DMS79 treated with DMSO at 0.1 percent for 48 hours (cell line): ENCODE data around the gene PRKCB.

Source experiments
- DNase-seq: peaks from one replicate; lab custom pipeline; 2025; lab: John Stamatoyannopoulos, UW

Gene PRKCB

DNA sequence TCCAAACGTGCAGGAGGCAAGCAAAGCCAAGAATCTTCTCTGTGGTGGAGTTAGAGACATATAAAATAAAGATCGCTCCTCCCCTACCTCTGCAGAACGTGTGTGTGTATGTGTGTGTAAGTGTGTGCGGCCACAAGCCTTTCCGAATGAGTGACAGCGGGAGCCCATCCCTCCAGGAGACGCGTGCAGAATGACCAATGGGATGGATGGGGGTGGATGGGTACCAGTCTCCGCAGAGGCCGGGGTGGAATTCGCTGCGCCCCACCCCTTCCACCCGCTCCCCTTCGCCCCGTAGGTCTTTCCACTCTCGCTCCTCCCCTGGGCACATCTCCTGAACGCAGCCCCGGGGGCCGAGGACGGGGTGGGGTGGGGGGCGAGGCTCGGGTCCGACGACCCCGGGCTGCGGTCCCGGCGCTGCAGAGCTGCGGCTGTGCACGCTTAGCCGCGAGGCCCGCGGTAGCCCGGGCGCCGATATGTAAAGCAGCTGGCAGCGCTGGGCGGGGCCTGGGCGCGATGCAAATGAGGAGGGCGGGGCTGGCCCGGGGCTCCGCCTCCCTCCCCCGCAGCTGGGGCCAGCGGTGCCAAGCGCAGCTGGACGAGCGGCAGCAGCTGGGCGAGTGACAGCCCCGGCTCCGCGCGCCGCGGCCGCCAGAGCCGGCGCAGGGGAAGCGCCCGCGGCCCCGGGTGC lies at the start of gene PRKCB:
PRKCB (plus strand) TSS at position 594 of the 688 bp plus-strand sequence.
- peak; percentile 35 for DNase-seq

DNA sequence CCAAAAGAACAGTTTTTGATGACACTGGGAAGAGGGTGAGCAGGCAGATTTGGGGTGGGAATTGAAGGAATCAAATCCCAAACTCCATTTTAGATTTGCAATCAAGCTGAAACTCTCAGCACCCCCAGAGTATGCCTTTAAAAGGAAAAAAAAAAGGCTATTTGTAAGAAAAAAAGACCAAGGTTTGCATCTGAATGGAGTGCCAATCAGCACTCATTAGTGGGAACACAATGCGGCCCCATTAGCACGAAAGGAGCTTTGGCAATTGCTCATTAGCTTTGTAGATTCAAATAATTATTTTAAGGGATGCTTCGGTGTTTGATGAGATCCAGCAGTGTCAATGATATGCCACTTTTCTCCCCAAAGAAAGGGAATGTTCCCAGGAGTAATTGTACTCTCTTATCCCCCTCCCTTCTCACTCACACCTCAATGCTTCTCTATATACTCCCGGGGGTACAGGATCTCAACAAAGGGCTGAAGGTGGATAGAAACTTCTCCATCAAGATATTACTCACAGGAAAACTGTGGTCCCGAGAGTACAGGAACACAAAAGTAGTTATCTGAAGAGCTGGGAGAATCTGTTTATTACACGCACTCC lies 48.7 kb upstream of the PRKCB start:
- no peak for DNase-seq

DNA sequence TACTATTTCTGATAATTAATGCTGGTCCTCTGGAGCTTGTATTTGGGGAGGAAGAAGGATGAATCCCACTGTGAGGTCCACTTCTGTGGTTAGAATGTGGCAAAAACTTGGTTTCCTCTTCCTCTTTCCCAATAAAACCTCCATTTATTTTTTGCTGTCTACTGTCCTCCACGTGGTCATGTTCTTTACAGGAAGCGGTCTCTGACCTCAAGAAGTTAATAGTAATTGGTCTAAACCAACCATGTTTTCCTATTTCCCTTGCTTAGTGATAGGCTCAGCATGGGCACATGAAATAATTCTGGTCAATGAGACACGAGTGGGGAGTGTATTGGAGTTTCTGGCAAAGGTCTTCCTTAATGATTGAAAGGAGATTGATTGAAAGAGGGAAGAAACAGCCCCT lies 47.1 kb upstream of the PRKCB start:
- DNase-seq = no peak

DNA sequence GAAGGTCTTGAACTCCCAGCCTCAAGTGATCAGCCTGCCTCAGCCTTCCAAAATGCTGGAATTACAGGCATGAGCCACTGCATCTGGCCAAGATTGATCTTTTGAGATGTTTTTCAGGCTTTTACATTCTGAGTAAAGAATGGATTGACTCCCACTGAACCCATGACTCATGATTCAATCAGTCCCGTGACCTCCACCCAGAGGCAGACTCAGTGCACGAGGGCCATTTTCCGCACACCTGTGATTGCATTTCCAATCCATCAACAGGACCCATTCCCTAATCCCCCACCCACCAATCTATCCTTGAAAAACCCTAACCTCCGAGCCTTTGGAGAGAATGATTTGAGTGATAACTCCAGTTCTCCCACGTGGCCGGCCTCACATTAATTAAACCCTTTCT lies 40.4 kb upstream of the PRKCB start:
- no peak for DNase-seq

DNA sequence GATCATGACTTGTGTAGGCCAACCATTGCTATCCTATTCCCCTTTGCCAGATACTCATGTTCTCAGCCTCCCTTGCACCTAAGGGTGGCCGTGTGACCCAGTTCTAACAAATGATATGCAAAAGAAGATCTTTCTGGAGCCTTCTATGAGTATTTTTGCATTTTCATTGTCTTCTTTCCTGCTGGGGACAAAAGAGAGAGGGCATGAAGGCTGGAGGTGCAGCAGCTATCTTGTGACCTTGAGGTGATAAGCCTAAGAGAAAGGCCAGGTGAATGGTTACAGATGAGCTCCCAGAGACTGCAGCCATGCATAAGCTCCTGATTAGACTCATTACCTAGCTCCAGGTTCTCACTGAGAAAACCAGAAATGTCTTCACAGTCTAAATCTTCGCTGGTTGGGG lies 38.8 kb upstream of the PRKCB start:
- no peak for DNase-seq

DNA sequence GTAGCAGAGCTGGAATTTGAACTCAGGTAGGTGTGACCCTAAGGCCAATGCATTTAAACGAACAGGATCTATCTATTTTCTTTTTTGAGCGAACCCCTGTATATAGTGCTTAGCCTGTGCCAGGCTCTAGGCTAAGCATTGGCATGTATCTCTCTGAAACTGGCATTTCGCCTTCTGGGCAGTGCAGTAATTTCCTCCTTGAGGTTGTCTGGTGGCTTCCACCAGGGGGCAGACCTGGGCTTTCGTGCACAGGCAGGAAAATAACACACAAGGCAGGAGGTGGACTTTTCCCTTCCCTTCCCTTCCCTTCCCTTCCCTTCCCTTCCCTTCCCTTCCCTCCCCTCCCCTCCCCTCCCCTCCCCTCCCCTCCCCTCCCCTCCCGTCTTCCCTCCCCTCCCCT lies 34.4 kb upstream of the PRKCB start:
- DNase-seq = peak; percentile 10

DNA sequence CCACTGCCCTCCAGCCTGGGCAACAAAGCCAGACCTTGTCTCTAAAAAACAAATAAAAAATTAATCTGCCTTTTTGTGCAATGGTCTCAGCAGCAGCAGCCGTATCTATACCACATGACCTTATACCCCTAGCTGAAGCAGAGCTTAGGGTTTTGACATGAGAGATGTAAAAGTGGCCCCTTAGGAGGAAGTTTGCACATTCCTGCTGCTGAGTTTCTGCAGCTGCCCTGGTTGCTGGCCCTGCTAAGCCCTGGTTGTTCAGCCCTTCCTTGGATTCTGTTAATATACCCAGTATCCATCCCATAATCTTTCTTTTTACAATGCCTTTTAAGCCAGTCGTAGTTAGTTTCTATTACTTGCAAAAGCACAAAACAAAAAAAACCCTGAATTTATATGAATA lies 33.0 kb upstream of the PRKCB start:
- no peak for DNase-seq

DNA sequence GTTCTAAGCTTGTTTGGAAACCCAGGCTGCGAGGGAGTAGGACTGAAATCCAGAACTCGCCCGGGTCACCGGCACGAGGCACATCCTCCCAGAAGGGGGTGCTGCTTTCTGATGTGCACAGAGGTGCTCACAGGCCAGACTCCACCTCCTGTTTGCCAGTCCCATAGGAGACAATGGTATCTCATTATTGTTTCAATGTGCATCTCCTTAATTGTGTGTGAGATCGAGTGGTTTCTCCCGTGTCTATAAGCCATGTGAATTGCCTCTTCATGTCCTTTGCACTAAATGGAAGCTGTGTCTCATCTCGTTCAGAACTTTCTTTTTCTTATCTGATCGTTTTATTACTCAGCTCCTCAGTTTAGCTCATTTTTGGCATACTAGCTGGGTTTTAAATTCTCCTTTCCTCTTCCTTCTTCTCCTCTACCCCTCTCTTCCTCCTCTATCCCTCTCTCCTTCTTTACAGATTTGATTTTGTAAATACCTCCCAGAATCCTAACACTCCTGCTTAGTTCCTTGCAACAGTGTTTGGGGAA lies 32.1 kb upstream of the PRKCB start:
- no peak for DNase-seq

DNA sequence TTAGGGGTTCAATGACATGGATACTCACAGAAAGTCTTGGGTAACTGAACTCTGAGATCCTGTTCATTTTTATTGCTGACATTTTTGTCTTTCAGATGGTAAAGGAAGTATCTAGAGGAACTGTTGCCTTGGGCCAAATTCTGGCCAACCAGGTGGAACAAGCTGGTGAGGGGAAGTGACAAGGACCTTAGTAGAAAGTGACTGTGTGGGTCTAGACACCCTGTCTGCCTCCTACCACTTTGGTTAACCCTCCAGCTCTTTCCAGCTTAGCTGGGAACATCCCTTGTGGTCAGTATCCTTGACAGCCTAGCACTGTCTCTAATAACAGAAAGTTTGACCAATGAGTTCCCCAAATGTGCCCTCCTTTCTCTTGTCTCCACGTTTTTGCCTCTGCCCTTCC lies 28.8 kb upstream of the PRKCB start:
- no peak for DNase-seq

DNA sequence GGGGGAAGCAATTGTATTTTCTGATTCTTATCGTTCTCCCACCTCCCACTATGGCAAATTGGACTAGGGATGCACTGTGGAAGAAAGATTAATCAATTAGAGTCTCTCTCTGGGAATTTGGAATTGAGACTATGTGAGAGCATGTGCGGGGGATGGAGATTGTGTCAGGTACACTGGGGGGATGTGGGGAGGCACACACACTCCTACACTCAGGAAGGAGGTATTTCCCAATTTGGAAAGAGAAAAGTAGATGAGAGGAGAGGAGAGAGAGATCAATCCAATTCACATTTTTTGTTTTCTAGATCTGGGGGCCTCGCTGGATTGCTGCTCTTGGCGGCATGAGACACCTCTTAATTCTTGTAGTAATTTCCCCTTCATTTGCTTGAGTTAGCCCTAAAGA lies 14.3 kb upstream of the PRKCB start:
- no peak for DNase-seq

DNA sequence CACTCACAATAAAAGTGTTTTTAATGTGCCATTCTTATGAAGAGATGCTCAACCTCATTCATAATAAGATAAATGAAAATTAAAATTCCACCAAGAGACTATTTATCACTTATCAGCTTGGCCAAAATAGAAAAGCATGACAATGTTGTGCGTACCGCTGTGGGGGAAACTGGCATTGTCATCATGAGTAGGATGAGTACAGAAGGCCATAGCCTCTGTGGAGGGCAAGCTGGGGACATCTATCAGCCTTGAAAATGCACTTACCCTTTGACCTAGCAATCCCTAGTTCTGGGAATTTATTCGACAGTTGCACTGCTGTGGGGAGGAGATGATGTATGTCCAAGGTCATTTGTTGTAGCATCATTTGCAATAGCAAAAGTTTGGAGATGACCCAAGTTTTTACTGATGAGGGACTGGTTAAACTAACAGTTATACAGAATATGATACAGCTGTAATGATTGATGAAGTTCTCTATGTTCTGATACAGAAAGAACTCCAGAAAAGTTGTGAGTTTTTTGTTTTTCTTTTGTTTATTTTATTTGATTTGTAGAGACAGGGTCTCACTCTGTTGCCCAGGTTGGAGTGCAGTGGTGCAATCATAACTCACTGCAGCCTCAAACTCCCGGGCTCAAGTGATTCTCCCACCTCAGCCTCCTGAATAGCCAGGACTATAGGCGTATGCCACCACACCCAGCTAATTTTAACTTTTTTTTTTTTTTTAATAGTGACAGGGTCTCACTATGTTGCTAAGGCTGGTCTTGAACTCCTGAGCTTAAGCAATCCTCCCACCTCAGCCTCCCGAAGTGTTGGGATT lies 13.7 kb upstream of the PRKCB start:
- DNase-seq = no peak

DNA sequence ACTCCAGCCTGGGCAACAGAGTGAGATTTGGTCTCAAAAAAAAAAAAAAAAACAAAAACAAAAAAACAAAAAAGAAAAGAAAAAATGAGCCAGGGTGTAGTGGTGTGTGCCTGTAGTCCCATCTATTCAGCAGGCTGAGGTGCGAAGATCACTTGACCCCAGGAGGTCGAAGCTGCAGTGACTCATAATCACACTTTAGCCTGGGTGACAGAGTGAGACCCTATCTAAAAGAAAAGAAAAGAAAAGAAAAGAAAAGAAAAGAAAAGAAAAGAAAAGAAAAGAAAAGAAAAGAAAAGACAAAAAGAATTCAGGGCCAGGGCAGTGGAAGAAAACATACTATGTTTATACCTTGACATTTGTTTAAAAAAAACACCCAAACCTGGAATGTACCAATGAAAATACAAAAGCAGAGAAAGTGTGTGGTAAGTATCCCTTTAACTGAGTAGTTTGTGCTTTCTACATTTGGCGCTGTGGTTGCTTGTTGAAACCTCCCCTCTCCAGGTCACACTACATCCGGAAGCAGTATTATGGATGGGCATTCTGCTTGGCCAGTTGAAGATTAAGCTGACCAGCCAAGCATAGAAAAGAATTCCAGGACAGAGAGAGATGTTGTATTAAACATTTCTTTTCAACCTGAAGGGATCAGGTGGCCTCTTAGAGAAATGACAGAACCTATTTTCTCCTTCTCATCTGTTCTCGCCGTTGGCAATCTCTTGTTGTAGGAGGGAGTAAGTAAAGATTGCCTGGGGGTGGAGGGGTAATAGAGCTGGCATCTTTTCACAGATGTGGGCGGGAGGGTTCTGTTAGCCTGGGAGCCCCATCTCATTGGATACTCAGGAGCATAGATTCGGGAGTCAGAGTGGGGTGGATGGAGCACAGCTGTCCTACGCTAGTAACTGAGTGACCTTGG lies 12.1 kb upstream of the PRKCB start:
- DNase-seq = no peak

DNA sequence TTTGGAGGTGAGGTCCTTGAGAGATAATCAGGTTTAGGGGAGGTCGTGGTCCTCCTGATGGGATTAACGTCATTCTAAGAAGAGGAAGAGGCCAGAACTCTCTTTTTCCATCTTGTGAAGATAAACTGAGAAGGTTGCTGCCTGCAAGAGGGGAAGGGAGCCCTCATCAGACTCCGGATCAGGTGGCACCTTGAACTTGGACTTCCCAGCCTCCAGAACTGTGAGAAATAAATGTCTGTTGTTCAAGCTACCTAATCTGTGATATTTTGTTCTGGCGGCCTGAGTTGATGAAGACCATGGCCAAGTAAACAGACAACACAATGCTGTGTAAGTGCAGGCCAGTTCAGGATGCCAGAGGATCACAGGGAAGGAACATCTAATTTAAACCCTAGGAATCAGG lies 10.9 kb upstream of the PRKCB start:
- DNase-seq = no peak

DNA sequence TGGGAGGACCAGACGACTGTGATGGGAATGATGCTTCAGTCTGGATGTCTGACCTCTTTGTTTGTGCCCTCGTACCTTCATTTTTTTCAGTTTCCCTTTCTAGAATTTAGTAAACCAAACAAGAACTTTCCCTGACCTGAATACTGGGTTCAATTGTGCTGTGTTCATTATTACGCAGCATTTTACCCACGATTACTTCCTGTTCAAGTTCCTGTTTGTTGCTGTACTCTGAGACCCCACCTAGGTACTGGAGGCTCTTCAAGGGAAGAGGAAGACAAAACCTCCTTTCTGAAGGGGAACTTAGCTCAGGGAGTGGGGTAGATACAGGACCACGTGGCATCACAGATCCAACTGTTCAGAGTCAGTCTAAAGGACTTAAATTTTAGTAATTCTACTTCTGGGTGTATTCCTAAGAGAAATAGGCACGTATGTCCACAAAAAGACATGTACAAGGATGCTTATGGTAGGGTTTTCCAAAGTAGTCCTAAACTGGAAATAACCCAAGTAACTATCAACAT lies 9.2 kb upstream of the PRKCB start:
- no peak for DNase-seq

DNA sequence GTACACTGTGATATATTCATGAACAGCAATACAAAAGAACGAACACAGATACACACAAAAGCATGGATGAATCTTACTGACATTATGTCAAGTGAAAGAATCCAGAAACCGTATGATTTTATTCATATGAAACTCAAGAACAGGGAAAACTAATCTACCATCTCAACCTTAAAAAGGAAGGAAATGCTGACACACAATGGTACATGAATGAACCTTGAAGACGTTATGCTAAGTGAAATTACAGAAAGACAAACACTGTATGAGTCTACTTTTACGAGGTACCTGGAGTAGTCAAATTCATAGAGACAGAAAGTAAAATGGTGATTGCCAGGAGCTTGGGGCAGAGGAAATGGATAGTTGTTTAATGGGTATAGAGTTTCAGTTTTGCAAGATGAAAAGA lies 8.7 kb upstream of the PRKCB start:
- DNase-seq = no peak

DNA sequence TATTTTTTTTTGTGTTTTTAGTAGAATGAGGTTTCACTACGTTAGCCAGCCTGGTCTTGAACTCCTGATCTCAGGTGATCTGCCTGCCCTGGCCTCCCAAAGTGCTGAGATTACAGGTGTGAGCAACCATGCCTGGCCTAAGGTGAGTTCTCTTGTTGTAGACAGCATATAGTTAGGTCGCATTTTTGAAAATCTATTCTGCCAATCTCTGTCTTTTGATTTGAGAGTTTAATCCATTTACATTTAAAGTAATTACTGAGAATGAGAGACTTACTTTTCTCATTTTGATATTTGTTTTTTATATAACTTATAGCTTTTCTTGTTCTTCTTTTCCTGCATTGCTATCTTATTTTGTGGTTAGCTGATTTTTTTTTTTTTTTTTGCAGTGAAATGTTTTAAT lies 6.3 kb upstream of the PRKCB start:
- DNase-seq = no peak

DNA sequence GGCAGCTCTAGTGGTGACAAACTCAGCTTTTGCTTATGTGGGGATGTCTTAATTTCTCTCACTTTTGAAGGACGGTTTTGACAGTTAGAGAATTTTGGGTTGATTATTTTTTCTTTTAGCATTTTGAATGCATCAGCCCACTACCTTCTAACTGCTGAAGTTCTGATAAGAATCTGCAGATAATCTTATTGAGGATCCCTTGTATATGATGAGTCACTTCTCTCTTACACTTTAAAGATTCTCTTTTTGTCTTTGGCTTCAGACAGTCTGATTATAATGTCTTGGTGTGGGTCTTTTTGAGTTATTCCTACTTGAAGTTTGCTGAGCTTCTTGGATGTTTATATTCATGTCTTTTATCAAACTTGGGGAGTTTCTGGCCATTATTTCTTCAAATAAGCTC lies 5.5 kb upstream of the PRKCB start:
- DNase-seq = no peak

DNA sequence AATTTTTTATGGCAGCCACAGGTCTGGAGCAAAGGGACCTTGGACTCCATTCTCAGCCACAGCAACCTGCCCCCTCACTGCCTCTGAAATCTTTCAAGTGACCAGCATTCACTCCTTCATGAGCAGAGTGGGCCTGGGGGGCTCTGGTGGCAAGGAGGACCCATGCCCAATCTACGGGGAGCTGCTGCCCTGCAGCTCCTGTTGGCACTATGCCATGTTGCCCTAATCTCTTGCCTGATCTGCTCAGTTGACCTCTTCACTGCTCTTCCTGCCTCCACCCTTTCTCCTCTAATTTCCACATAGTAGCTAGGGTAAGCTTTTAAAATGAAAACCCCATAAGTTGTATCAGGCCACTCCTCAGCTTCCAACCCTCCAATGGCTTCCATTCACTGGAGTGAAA lies 2.9 kb upstream of the PRKCB start:
- no peak for DNase-seq

DNA sequence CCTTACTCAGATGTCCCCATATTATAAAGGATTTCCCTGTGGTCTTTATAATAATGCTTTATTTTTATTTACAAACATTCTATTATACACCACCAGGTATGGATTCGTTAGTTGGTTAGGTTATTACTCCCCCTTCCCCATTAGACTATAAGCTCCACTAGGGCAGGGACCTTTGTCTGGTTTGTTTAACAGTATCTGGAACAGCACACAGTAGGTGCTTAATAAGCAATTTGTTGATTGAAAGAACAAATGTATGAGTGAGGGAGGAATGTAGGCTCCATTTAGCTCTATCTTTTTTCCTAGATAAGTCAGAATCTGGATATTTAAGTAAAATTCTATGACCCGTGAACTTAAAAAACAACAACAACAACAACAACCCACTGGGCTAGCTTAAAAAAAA lies 2.3 kb upstream of the PRKCB start:
- DNase-seq = no peak

DNA sequence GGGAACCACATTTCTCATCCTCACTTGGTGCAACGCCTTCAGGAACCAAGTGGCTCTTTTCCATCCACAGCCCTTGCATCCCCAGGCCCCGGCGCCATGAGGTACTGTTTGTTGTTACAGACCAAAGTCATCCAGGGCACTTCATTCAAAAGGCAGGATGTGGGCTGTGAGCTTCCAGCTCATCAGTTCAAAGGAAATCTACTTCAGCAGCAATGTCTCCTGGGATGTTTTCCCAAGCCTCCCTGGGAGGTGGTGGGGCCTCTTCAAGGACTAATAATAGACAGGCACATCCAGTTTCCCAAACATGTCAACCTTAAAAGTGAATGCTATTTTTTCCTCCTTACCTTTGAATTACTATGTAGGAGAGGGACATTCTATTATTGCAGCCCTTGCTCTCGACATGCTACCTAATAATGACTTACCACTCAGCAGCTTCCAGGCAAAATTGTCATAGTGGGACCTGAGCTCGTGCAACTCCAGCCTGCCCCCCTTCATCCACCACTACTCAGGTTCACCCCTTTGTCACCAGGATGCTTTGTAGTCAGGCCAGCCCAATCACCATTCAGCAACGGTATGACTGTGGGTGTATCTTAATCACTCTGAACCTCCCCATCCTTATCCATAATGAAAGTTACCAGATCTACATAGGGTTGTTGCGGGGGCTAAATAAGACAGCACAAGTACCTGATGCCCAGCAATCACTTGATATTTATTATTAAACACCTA lies 1.7 kb upstream of the PRKCB start:
- DNase-seq = no peak

DNA sequence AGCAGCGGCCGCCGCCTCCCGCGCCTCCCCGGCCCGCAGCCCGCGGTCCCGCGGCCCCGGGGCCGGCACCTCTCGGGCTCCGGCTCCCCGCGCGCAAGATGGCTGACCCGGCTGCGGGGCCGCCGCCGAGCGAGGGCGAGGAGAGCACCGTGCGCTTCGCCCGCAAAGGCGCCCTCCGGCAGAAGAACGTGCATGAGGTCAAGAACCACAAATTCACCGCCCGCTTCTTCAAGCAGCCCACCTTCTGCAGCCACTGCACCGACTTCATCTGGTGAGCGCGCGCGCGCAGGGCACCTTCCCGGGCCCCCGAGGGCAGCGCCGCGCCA lies 258 bp downstream of the PRKCB start:
- no peak for DNase-seq
